ENCODE data around the gene IKBKE. TPM values are rescaled to one million over a fixed set of nuclear protein-coding genes. Genes with fewer than 3 reads are reported as not detected.
A peak's percentile ranks its signal among the peaks of the same experiment; 100 is the strongest.

The IKBKE gene
- total RNA-seq, 1 experiment from 2014 or later: 5.1 TPM

- RAD21 ChIA-PET (ENCODE audit: low non-redundant PET in 1 of 2, low total read pairs in 2 of 2, uncharacterized antibody in 2 of 2, unreplicated experiment in 2 of 2): no interaction called here
- H2AFZ ChIP-seq (ENCODE audit: low read depth, low read length, poor library complexity, severe bottlenecking): no peak overlapping the region
- H3K27me3 ChIP-seq (ENCODE audit: insufficient read depth, low read length): no peaks in the 10 kb centered on the region
- H3K4me1 ChIP-seq (ENCODE audit: control insufficient read depth in 1 of 2, insufficient read depth in 2 of 2, low read length in 2 of 2): peaks cover 24 to 65% of the 10 kb centered on the region in 2 experiments
- CTCF ChIA-PET: no interaction called here
- no peaks in the 10 kb centered on the region for H3K36me3 ChIP-seq (ENCODE audit: control insufficient read depth in 1 of 2, insufficient read depth in 2 of 2, low read length in 2 of 2)
- DNase-seq (ENCODE audit: low read depth, low spot score) (no peak), ATAC-seq (peak; percentile 82)
- POLR2A ChIA-PET: no interaction called here
- no peaks in the 10 kb centered on the region for H3K9me3 ChIP-seq (ENCODE audit: control insufficient read depth in 1 of 2, insufficient read depth in 1 of 2, low read depth in 1 of 2, low read length in 2 of 2)
- H3K9me2 ChIP-seq (ENCODE audit: insufficient read depth): no peaks in the 10 kb centered on the region
- intact Hi-C loops (cut with micrococcal nuclease): no loop called here
- H4K20me1 ChIP-seq (ENCODE audit: insufficient read depth): no peaks in the 10 kb centered on the region
- BruUV-seq (replicated peaks): no TSS peak
- H3K4me3 ChIP-seq (replicated peaks in 1 of 2; ENCODE audit: low read depth in 1 of 2, low read length in 2 of 2): peak overlapping the region; percentile 16 to 45
- peak overlapping the region; percentile 58 for H3K9ac ChIP-seq (ENCODE audit: low read length)
- peak overlapping the region; percentile 56 for H3K27ac ChIP-seq (ENCODE audit: low read depth, low read length)
- H3K79me2 ChIP-seq (ENCODE audit: insufficient read depth, low read length): no peaks in the 10 kb centered on the region
- H3K4me2 ChIP-seq (ENCODE audit: low read length): peak overlapping the region; percentile 82
- TF ChIP-seq EGR1 (IDR thresholded peaks at IDR 0.05; ENCODE audit: low read depth) (no peak), EZH2 (IDR thresholded peaks at IDR 0.05) (no peak), POLR2A (IDR thresholded peaks at IDR 0.05; ENCODE audit: borderline replicate concordance, extremely low read depth, insufficient read depth, insufficient read length) (no peak), ZFX (IDR thresholded peaks at IDR 0.05) (no peak), ATF3 (IDR thresholded peaks at IDR 0.05) (no peak), CBX3 (IDR thresholded peaks at IDR 0.05; ENCODE audit: low read depth) (peak; percentile 69), SIN3A (IDR thresholded peaks at IDR 0.05; ENCODE audit: low read depth) (no peak), POLR2AphosphoS5 (IDR thresholded peaks at IDR 0.05; ENCODE audit: low read depth, low read length) (peak; percentile 37; the same call in 1 of the 2 replicates), SP1 (IDR thresholded peaks at IDR 0.05; ENCODE audit: low read depth) (peak; percentile 83), JUND (IDR thresholded peaks at IDR 0.05) (peak; percentile 63), ELF1 (IDR thresholded peaks at IDR 0.05; ENCODE audit: borderline replicate concordance, low read depth) (no peak), ZNF274 (IDR thresholded peaks at IDR 0.05; ENCODE audit: low read depth, low read length) (no peak), MAX (IDR thresholded peaks at IDR 0.05) (peak; percentile 81), CTCF (IDR thresholded peaks at IDR 0.05 in 2 of 3, conservative IDR thresholded peaks at IDR 0.05 in 1 of 3; ENCODE audit: borderline replicate concordance in 1 of 3, insufficient read depth in 1 of 3, low read depth in 2 of 3, low read length in 2 of 3) (no peak), ZBTB33 (IDR thresholded peaks at IDR 0.05; ENCODE audit: extremely low read depth, insufficient replicate concordance, low read length) (peak; percentile 14), TCF7L2 (IDR thresholded peaks at IDR 0.05; ENCODE audit: borderline replicate concordance, extremely low read depth, insufficient read depth, insufficient read length) (no peak), EZH2phosphoT487 (IDR thresholded peaks at IDR 0.05; ENCODE audit: borderline replicate concordance) (no peak), SRF (IDR thresholded peaks at IDR 0.05; ENCODE audit: low read depth) (no peak; the same call in 1 of the 2 replicates), RAD21 (IDR thresholded peaks at IDR 0.05; ENCODE audit: low read depth) (no peak), YY1 (IDR thresholded peaks at IDR 0.05; ENCODE audit: extremely low read depth, insufficient replicate concordance, low read depth, low read length) (no peak), CEBPB (IDR thresholded peaks at IDR 0.05; ENCODE audit: low read depth) (no peak), FOSL1 (IDR thresholded peaks at IDR 0.05; ENCODE audit: low read depth) (peak; percentile 80)
Observed at GRCh38 chr1:206513312-206514111, 43.2 kb downstream of the IKBKE start.
